HG03521 (cell line): ENCODE data around the gene NEDD1.

Source experiments
- ATAC-seq: cut with Tn5 transposase; IDR thresholded peaks from one replicate; pipeline ENCODE4 v1.9.1; 2021; ENCODE audit warnings: mild to moderate bottlenecking, moderate library complexity; ENCODE audit not compliant: unreplicated experiment

NEDD1 gene

GRCh38 chr12:96906849-96907670 lies at the start of gene NEDD1:
NEDD1 (plus strand) TSS chr12:96907257; CDS start chr12:96909760, 2,503 bp downstream.
- peak; percentile 93 for ATAC-seq

GRCh38 chr12:96858162-96858561 lies 48.9 kb upstream of the NEDD1 start:
- ATAC-seq, result no peak

- no peak for ATAC-seq
Measured at GRCh38 chr12:96861656-96862055, 45.4 kb upstream of the NEDD1 start.

GRCh38 chr12:96862326-96862725 lies 44.7 kb upstream of the NEDD1 start:
- ATAC-seq, result no peak

GRCh38 chr12:96864335-96864734 lies 42.7 kb upstream of the NEDD1 start:
- no peak for ATAC-seq

GRCh38 chr12:96866801-96867590 lies 40.1 kb upstream of the NEDD1 start:
- no peak for ATAC-seq

- ATAC-seq, result no peak
Measured at GRCh38 chr12:96870946-96871345, 36.1 kb upstream of the NEDD1 start.

GRCh38 chr12:96872961-96873360 lies 34.1 kb upstream of the NEDD1 start:
- ATAC-seq, result no peak

- ATAC-seq, result no peak
Measured at GRCh38 chr12:96874211-96874610, 32.8 kb upstream of the NEDD1 start.

- no peak for ATAC-seq
Measured at GRCh38 chr12:96876966-96877365, 30.1 kb upstream of the NEDD1 start.

GRCh38 chr12:96878704-96879103 lies 28.4 kb upstream of the NEDD1 start:
- no peak for ATAC-seq

GRCh38 chr12:96879301-96879700 lies 27.8 kb upstream of the NEDD1 start:
- ATAC-seq, result no peak

- no peak for ATAC-seq
Measured at GRCh38 chr12:96880220-96880619, 26.8 kb upstream of the NEDD1 start.

- no peak for ATAC-seq
Measured at GRCh38 chr12:96881608-96882007, 25.4 kb upstream of the NEDD1 start.

- no peak for ATAC-seq
Measured at GRCh38 chr12:96882862-96883261, 24.2 kb upstream of the NEDD1 start.

GRCh38 chr12:96883571-96883970 lies 23.5 kb upstream of the NEDD1 start:
- no peak for ATAC-seq

- no peak for ATAC-seq
Measured at GRCh38 chr12:96886998-96887677, 19.9 kb upstream of the NEDD1 start.

- ATAC-seq, result no peak
Measured at GRCh38 chr12:96889273-96889933, 17.7 kb upstream of the NEDD1 start.

- ATAC-seq, result no peak
Measured at GRCh38 chr12:96890331-96890730, 16.7 kb upstream of the NEDD1 start.

GRCh38 chr12:96892104-96892503 lies 15.0 kb upstream of the NEDD1 start:
- ATAC-seq, result no peak

- ATAC-seq, result no peak
Measured at GRCh38 chr12:96897421-96897820, 9.6 kb upstream of the NEDD1 start.
